HEK293 (cell line): Measurements from ENCODE around the gene CHRM2.

Experiments
- SP2 ChIP-seq: fragments of 450-650 bp; formaldehyde crosslinking; IDR thresholded peaks from 2 replicates; pipeline ENCODE4 v1.5.1; 2016; ENCODE audit warnings: missing biosample characterization, missing genetic modification characterization
- YY1 ChIP-seq: fragments of 450-650 bp; formaldehyde crosslinking; IDR thresholded peaks from 2 replicates; pipeline ENCODE4 v1.5.1; 2018; ENCODE audit warnings: missing biosample characterization, missing genetic modification characterization
- ZFP3 ChIP-seq: fragments of 450-650 bp; formaldehyde crosslinking; IDR thresholded peaks from 2 replicates; pipeline ENCODE4 v1.5.1; 2016; ENCODE audit warnings: low read depth, missing biosample characterization, missing genetic modification characterization
- ZNF10 ChIP-seq: fragments of 450-650 bp; formaldehyde crosslinking; IDR thresholded peaks from 2 replicates; pipeline ENCODE4 v1.5.1; 2017; ENCODE audit warnings: missing biosample characterization, missing genetic modification characterization
- ZNF132 ChIP-seq: fragments of 450-650 bp; formaldehyde crosslinking; IDR thresholded peaks from 2 replicates; pipeline ENCODE4 v1.5.1; 2017; ENCODE audit warnings: missing biosample characterization, missing genetic modification characterization, borderline replicate concordance
- ZNF335 ChIP-seq: fragments of 450-650 bp; formaldehyde crosslinking; conservative IDR thresholded peaks from 2 replicates; pipeline ENCODE4 v1.5.1; 2016; ENCODE audit warnings: missing biosample characterization, missing genetic modification characterization
- ZNF404 ChIP-seq: fragments of 450-650 bp; formaldehyde crosslinking; IDR thresholded peaks from 2 replicates; pipeline ENCODE4 v1.5.1; 2017; ENCODE audit warnings: missing biosample characterization, missing genetic modification characterization
- ZNF558 ChIP-seq: fragments of 450-650 bp; formaldehyde crosslinking; IDR thresholded peaks from 2 replicates; pipeline ENCODE4 v1.5.1; 2016; ENCODE audit warnings: missing biosample characterization, missing genetic modification characterization
- ZNF830 ChIP-seq: fragments of 450-650 bp; IDR thresholded peaks from 2 replicates; pipeline ENCODE4 v1.5.0; 2018; ENCODE audit warnings: missing biosample characterization, missing genetic modification characterization, low read depth, mild to moderate bottlenecking, moderate library complexity
- ZSCAN16 ChIP-seq: fragments of 450-650 bp; formaldehyde crosslinking; IDR thresholded peaks from 2 replicates; pipeline ENCODE4 v1.5.1; 2016; ENCODE audit warnings: missing biosample characterization, missing genetic modification characterization
- TF ChIP-seq, protein P1 (sequence below): fragments of 450-650 bp; formaldehyde crosslinking; IDR thresholded peaks from 2 replicates; pipeline ENCODE4 v1.5.1; 2016; ENCODE audit warnings: missing biosample characterization, missing genetic modification characterization
- TF ChIP-seq, protein P2 (sequence below): fragments of 450-650 bp; formaldehyde crosslinking; IDR thresholded peaks from 2 replicates; pipeline ENCODE4 v1.5.1; 2016; ENCODE audit warnings: missing biosample characterization, missing genetic modification characterization
- TF ChIP-seq, protein P3 (sequence below): sonication (generic); formaldehyde crosslinking; IDR thresholded peaks from 2 replicates; pipeline ENCODE4 v1.8.1; 2022; ENCODE audit warnings: mild to moderate bottlenecking, moderate library complexity, missing genetic modification reagents
- TF ChIP-seq, protein P4 (sequence below): fragments of 450-650 bp; formaldehyde crosslinking; IDR thresholded peaks from 2 replicates; pipeline ENCODE4 v1.5.1; 2016; ENCODE audit warnings: missing biosample characterization, missing genetic modification characterization

DNA sequence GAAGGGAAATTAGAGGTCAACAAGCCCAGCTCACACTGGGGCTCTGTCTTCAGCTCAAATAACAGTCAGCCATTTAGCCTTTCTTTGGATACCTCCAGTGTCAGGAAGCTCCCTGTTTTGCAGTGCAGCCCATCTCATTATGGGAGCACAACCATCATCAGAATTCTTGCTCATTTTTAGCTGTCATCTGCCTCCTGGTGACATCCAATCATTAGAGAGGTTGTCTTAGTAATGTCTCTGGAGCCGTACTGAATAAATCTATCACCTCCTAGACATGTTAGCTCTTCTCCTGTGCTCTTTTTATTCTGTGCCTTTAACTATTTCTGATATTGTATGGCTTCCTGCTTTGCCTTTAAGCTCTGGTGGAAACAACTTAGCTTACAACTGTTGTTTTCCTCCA lies 74.5 kb downstream of the CHRM2 start:
- TF ChIP-seq, protein P1, sequence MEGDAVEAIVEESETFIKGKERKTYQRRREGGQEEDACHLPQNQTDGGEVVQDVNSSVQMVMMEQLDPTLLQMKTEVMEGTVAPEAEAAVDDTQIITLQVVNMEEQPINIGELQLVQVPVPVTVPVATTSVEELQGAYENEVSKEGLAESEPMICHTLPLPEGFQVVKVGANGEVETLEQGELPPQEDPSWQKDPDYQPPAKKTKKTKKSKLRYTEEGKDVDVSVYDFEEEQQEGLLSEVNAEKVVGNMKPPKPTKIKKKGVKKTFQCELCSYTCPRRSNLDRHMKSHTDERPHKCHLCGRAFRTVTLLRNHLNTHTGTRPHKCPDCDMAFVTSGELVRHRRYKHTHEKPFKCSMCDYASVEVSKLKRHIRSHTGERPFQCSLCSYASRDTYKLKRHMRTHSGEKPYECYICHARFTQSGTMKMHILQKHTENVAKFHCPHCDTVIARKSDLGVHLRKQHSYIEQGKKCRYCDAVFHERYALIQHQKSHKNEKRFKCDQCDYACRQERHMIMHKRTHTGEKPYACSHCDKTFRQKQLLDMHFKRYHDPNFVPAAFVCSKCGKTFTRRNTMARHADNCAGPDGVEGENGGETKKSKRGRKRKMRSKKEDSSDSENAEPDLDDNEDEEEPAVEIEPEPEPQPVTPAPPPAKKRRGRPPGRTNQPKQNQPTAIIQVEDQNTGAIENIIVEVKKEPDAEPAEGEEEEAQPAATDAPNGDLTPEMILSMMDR (tag by site-specific recombination), result no peak
- TF ChIP-seq, protein P2, sequence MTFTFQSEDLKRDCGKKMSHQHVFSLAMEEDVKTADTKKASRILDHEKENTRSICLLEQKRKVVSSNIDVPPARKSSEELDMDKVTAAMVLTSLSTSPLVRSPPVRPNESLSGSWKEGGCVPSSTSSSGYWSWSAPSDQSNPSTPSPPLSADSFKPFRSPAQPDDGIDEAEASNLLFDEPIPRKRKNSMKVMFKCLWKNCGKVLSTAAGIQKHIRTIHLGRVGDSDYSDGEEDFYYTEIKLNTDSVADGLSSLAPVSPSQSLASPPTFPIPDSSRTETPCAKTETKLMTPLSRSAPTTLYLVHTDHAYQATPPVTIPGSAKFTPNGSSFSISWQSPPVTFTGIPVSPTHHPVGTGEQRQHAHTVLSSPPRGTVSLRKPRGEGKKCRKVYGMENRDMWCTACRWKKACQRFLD, result no peak
- TF ChIP-seq, protein P3, sequence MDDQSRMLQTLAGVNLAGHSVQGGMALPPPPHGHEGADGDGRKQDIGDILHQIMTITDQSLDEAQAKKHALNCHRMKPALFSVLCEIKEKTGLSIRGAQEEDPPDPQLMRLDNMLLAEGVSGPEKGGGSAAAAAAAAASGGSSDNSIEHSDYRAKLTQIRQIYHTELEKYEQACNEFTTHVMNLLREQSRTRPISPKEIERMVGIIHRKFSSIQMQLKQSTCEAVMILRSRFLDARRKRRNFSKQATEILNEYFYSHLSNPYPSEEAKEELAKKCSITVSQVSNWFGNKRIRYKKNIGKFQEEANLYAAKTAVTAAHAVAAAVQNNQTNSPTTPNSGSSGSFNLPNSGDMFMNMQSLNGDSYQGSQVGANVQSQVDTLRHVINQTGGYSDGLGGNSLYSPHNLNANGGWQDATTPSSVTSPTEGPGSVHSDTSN, result no peak
- no peak for TF ChIP-seq ZNF132
- TF ChIP-seq YY1 (tag by site-specific recombination), result no peak
- TF ChIP-seq ZNF335 (tag by site-specific recombination), result no peak
- no peak for TF ChIP-seq ZSCAN16 (tag by site-specific recombination)
- TF ChIP-seq SP2, result no peak
- no peak for TF ChIP-seq ZNF404 (tag by site-specific recombination)
- TF ChIP-seq ZFP3 (tag by site-specific recombination), result no peak
- TF ChIP-seq, protein P4, sequence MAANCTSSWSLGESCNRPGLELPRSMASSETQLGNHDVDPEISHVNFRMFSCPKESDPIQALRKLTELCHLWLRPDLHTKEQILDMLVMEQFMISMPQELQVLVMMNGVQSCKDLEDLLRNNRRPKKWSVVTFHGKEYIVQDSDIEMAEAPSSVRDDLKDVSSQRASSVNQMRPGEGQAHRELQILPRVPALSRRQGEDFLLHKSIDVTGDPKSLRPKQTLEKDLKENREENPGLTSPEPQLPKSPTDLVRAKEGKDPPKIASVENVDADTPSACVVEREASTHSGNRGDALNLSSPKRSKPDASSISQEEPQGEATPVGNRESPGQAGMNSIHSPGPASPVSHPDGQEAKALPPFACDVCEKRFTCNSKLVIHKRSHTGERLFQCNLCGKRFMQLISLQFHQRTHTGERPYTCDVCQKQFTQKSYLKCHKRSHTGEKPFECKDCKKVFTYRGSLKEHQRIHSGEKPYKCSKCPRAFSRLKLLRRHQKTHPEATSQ (tag by site-specific recombination), result no peak
- no peak for TF ChIP-seq ZNF10 (tag by site-specific recombination)
- TF ChIP-seq ZNF558 (tag by site-specific recombination), result no peak
- TF ChIP-seq ZNF830 (tag by site-specific recombination), result no peak
